MCF 10A (cell line): ENCODE data around the gene TTC36. TPM values are rescaled to one million over a fixed set of nuclear protein-coding genes. Genes with fewer than 3 reads are reported as not detected.

ENCODE experiments used
- BruUV-seq: library from RNA; stranded (reverse); fragments of 400-500 nt; replicated peaks from 2 replicates; lab custom pipeline; 2021; lab: Mats Ljungman, UMichigan
- CTCF ChIA-PET: fragments of 300-600 bp; sonication (Branson Sonifier 250); formaldehyde crosslinking; extraction: SDS; loops from one replicate; lab custom pipeline; 2021; ENCODE audit warnings: antibody characterized with exemption, inconsistent platforms; lab: Yijun Ruan, JAX
- POLR2A ChIA-PET: fragments of 300-600, 350-650 bp; sonication (Branson Sonifier 250); formaldehyde crosslinking; extraction: SDS; loops from one replicate; lab custom pipeline; 2020; ENCODE audit warnings: antibody characterized with exemption, inconsistent platforms; lab: Yijun Ruan, JAX
- DNase-seq: peaks from one replicate; pipeline ENCODE4 v3.0.0-alpha.2; 2018; ENCODE audit not compliant: unreplicated experiment
- H3K27ac Mint-ChIP-seq: one replicate; pipeline ENCODE4 v1.8.0; 2022; ENCODE audit warnings: mild to moderate bottlenecking, low read depth, mixed read lengths; ENCODE audit not compliant: unreplicated experiment
- H3K27me3 Mint-ChIP-seq: one replicate; pipeline ENCODE4 v1.8.0; 2022; ENCODE audit warnings: mixed read lengths; ENCODE audit not compliant: insufficient read depth, unreplicated experiment
- H3K36me3 Mint-ChIP-seq: one replicate; pipeline ENCODE4 v1.8.0; 2022; ENCODE audit warnings: mild to moderate bottlenecking, moderate library complexity, mixed read lengths; ENCODE audit not compliant: insufficient read depth, unreplicated experiment
- H3K4me1 Mint-ChIP-seq: one replicate; pipeline ENCODE4 v1.8.0; 2022; ENCODE audit warnings: mixed read lengths; ENCODE audit not compliant: insufficient read depth, unreplicated experiment
- H3K4me3 Mint-ChIP-seq: one replicate; pipeline ENCODE4 v1.8.0; 2022; ENCODE audit warnings: mild to moderate bottlenecking, moderate library complexity, mixed read lengths; ENCODE audit not compliant: unreplicated experiment
- H3K9me3 Mint-ChIP-seq: one replicate; pipeline ENCODE4 v1.8.0; 2022; ENCODE audit warnings: mixed read lengths; ENCODE audit not compliant: unreplicated experiment
- intact Hi-C: fragments of 100-400 bp; cut with micrococcal nuclease; formaldehyde crosslinking; loops from 2 replicates; pipeline ENCODE4 v1.14.1; 2022
- total RNA-seq: library from RNA; stranded (reverse); gene quantifications from 2 replicates; pipeline ENCODE4 v1.2.3, GENCODE V29; 2022
- TF ChIP-seq, protein P1 (sequence below): fragments of 200-600 bp; IDR thresholded peaks from one replicate; pipeline ENCODE4 v1.8.0; 2022; ENCODE audit warnings: antibody characterized with exemption, mild to moderate bottlenecking; ENCODE audit not compliant: unreplicated experiment

TTC36 gene
- total RNA-seq, 1 experiment from 2014 or later = 0.63 TPM

DNA sequence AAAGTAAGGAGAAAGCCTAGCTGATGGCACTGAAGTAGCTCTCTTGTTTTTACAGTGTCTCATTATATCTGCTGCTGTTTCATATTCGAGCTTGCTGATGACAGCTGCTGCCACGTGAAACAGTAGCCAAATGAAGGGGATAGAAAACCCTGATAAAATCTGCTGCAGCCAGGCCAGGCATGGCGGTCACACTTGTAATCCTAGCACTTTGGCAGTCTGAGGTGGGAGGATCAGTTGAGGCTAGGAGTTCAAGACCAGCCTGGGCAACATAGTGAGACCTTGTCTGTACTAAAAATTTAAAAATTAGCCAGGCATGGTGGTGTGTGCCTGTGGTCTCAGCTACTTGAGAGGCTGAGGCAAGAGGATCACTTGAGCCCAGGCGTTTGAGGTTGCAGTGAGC lies 25.1 kb downstream of the TTC36 start:
- H3K36me3 Mint-ChIP-seq = peaks cover 62% of the 10 kb centered on the region
- H3K4me1 Mint-ChIP-seq = no peaks in the 10 kb centered on the region
- H3K27ac Mint-ChIP-seq = no peak overlapping the region
- H3K9me3 Mint-ChIP-seq = no peaks in the 10 kb centered on the region
- TF ChIP-seq, protein P1, sequence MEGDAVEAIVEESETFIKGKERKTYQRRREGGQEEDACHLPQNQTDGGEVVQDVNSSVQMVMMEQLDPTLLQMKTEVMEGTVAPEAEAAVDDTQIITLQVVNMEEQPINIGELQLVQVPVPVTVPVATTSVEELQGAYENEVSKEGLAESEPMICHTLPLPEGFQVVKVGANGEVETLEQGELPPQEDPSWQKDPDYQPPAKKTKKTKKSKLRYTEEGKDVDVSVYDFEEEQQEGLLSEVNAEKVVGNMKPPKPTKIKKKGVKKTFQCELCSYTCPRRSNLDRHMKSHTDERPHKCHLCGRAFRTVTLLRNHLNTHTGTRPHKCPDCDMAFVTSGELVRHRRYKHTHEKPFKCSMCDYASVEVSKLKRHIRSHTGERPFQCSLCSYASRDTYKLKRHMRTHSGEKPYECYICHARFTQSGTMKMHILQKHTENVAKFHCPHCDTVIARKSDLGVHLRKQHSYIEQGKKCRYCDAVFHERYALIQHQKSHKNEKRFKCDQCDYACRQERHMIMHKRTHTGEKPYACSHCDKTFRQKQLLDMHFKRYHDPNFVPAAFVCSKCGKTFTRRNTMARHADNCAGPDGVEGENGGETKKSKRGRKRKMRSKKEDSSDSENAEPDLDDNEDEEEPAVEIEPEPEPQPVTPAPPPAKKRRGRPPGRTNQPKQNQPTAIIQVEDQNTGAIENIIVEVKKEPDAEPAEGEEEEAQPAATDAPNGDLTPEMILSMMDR = no peak
- BruUV-seq = no TSS peak
- no peak overlapping the region for H3K4me3 Mint-ChIP-seq
- DNase-seq = no peak
- intact Hi-C loops = no loop called here
- H3K27me3 Mint-ChIP-seq = no peaks in the 10 kb centered on the region
- ChIA-PET POLR2A (no interaction called here), CTCF (no interaction called here)

DNA sequence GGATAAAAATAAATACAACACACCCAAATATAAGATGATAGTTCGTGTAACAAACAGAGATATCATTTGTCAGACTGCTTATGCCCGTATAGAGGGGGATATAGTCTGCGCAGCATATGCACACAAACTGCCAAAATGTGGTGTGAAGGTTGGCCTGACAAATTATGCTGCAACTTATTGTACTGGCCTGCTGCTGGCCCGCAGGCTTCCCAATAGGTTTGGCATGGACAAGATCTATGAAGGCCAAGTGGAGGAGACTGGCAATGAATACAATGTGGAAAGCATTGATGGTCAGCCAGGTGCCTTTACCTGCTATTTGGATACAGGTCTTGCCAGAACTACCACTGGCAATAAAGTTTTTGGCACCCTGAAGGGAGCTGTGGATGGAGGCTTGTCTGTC lies 33.5 kb downstream of the TTC36 start:
- no TSS peak for BruUV-seq
- ChIA-PET POLR2A (no interaction called here), CTCF (no interaction called here)
- Mint-ChIP-seq H3K36me3 (peaks cover 33% of the 10 kb centered on the region), H3K4me3 (no peak overlapping the region), H3K27ac (no peak overlapping the region), H3K9me3 (no peaks in the 10 kb centered on the region), H3K27me3 (no peaks in the 10 kb centered on the region), H3K4me1 (peaks cover 5% of the 10 kb centered on the region)
- no peak for DNase-seq
- intact Hi-C loops = no loop called here
- TF ChIP-seq, protein P1 = no peak

DNA sequence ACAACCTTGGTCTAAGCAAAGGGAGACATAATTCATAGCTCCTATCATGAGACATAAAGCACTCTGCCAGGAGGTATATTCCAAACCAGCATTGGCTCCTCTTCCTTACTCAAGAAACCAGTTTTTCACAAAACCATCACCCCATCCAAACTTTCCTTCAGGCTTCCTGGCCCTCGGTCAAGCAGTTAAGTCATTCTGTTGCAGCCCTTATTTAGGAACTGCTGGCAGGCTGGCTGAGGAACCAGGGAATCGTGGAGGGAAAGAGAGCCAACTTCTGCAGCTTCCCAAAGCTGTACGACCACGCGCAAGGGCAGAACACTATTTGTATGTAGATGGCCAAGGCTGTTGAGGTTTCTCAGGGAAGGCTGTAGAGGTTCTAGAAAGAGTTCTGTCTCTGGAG lies 37.8 kb downstream of the TTC36 start:
- POLR2A ChIA-PET = no interaction called here
- Mint-ChIP-seq H3K4me1 (peaks cover 5% of the 10 kb centered on the region), H3K36me3 (peaks cover 11% of the 10 kb centered on the region), H3K27ac (peak overlapping the region; percentile 96), H3K9me3 (no peaks in the 10 kb centered on the region), H3K4me3 (peak overlapping the region; percentile 91), H3K27me3 (no peaks in the 10 kb centered on the region)
- intact Hi-C loops = loop anchor here (5.0 kb wide), 2 partner anchors 268 to 418 kb away; no protein-coding TSS in a partner anchor
- no TSS peak for BruUV-seq
- TF ChIP-seq, protein P1 = no peak
- no peak for DNase-seq
- CTCF ChIA-PET = interaction anchor here (0.7 kb wide), 1 partner anchor 117 kb away, joined by 3 read pairs; no protein-coding TSS in a partner anchor

DNA sequence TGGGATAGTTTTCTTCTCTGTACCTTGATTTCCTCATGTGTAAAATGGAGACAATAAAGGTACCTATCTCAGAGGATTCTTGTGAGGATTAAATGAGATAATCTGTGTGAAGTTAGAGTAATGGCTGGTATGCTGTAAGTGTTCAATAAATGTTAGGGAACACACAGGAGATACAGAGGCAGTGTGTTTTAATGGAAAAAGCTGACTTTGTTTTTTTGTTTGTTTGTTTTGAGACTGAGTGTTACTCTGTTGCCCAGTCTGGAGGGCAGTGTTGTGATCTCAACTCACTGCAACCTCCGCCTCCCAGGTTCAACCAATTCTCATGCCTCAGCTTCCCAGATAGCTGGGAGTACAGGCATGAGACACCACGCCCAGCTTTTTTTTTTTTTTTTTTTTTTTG lies 42.4 kb downstream of the TTC36 start:
- Mint-ChIP-seq H3K27ac (no peak overlapping the region), H3K4me1 (peaks cover 10% of the 10 kb centered on the region), H3K9me3 (no peaks in the 10 kb centered on the region), H3K36me3 (peaks cover 5% of the 10 kb centered on the region), H3K27me3 (no peaks in the 10 kb centered on the region), H3K4me3 (no peak overlapping the region)
- ChIA-PET POLR2A (interaction anchor here (0.9 to 1.0 kb wide), 2 partner anchors 39 to 168 kb away, joined by 3 read pairs; no protein-coding TSS in a partner anchor), CTCF (interaction anchor here (0.5 to 0.8 kb wide), 4 partner anchors 45 to 361 kb away, joined by 3 to 4 read pairs (median 3); no protein-coding TSS in a partner anchor)
- intact Hi-C loops = loop anchor here (5.0 kb wide), 2 partner anchors 272 to 422 kb away; no protein-coding TSS in a partner anchor
- no peak for DNase-seq
- BruUV-seq = no TSS peak
- TF ChIP-seq, protein P1 = no peak
